GM10266 (cell line): Measurements from ENCODE around the gene ETV1.

ENCODE experiments used
- DNase-seq: peaks from one replicate; pipeline ENCODE4 v3.0.0; 2012; ENCODE audit errors: extremely low spot score
- TF ChIP-seq, protein P1 (sequence below): IDR thresholded peaks from 2 replicates; pipeline ENCODE4 v1.5.1; 2012; ENCODE audit warnings: mild to moderate bottlenecking, low read depth; ENCODE audit not compliant: control insufficient read depth, insufficient read depth; ENCODE audit errors: missing control alignments

ETV1 gene

DNA sequence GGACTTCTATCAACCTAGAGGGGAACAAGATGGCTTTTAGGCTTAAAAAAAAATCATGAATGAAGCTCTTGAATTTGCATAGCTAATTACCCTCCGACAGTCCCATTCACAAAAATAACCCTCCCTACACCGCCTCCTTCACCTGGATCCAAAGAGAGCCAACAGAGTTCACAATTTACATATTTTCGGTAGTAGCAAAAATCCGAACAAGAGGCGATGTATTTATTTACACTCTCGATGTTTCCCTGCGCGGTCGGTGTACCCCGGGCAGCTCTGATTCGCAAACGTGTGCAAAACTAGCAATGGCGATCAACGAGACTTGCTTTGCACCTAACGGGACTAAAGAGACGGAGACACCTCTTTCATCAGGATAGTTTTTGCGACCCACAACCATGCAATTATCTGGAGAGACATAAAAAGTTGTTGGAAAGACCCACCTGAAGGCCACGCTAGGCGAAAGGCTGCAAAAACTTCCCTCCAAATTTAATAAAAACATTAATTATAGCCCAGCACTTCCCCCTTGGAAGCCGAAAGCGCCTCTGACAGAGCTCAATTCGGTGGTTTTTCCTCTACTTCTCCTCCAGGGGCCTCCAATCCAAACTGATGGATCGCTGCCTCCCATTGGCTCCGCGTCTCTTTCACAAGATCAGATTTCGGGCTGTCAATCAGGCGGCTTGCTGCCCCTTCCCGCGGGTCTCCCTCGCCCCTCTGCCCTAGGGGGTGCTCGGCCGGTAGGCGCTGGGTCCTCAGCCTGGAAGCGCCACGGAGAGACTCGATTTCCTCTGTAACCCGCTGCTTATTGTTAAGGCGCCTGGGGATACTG lies at the start of gene ETV1:
Gene ETV1 (minus strand): TSS at position 541 of the 823 bp plus-strand sequence. CDS start 614 bp downstream, outside the sequence.
- no peak for DNase-seq
- TF ChIP-seq, protein P1, sequence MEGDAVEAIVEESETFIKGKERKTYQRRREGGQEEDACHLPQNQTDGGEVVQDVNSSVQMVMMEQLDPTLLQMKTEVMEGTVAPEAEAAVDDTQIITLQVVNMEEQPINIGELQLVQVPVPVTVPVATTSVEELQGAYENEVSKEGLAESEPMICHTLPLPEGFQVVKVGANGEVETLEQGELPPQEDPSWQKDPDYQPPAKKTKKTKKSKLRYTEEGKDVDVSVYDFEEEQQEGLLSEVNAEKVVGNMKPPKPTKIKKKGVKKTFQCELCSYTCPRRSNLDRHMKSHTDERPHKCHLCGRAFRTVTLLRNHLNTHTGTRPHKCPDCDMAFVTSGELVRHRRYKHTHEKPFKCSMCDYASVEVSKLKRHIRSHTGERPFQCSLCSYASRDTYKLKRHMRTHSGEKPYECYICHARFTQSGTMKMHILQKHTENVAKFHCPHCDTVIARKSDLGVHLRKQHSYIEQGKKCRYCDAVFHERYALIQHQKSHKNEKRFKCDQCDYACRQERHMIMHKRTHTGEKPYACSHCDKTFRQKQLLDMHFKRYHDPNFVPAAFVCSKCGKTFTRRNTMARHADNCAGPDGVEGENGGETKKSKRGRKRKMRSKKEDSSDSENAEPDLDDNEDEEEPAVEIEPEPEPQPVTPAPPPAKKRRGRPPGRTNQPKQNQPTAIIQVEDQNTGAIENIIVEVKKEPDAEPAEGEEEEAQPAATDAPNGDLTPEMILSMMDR = no peak

DNA sequence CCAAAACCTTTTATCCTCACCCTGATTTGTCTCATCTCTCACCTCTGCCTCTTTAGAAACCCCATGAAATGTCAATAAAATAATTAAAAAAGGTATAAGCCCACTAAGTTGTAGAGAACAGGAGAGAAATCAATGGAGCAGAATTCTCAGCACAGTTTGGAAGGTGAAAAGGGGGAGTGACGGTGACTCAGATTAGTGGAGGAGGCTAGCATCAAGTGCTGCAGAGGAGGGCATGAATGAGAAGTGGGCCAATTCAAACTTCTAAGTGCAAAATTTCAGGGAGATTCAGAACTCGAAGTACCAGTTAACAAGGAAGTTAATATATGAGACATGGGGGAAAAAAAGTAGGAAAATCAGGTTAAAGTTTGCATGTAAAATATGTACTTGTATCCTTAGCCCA lies 34.9 kb upstream of the ETV1 start:
- DNase-seq = no peak
- TF ChIP-seq, protein P1 = no peak

DNA sequence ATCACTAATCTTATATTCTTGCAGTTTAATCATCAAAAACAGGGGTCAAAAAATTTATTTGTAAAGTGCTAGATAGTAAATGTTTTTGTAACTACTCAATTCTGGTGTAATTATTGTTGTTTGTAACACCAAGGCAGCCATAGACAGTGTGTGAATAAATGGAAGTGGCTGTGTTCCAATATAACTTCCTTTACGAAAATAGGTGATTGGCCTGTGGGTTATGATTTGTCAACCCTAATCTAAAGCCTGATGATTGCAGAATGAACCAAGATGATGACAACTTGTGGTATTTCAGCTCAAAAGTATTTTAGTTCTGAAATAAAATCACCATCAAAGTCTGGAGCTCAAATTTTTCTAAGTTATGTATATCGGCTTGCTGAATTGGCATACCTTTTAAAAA lies 34.4 kb upstream of the ETV1 start:
- DNase-seq = no peak
- TF ChIP-seq, protein P1 = no peak

DNA sequence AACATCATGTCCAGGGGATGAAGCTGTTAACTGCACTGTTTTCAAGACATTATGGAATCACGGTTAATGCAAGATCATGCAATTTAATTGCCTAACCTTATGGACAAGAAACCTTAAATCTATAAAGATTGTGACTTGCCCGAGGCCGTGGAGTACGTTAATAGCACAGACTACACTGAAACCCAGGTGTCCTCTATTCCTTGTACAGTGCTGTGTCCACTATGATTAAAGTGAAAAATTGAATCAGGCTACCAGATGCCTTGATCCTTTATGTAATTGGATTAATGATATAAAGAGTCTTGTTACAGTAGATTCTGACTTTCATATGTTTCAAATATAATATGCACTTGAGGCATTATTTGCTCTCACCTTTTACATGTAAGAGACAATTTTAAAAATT lies 33.9 kb upstream of the ETV1 start:
- TF ChIP-seq, protein P1 = no peak
- DNase-seq = no peak

DNA sequence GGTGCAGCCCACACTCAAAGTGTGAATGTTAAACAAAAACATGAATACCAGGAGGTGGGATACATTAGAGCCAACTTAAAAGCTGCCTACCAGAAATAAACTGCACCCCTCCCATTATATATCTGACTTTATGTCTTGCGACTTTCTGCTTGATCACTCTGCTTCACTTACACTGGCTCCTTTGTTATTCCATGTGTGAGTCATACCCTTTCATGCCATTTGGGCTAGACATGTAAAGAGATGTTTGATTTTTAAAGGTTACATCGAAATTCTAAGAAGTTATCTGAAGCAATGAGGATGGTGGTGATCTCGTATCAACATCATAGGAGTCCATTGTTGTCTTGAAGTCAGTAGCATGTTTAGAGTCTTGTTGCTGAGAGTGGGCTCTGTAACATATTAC lies 31.6 kb upstream of the ETV1 start:
- no peak for DNase-seq
- TF ChIP-seq, protein P1 = no peak

DNA sequence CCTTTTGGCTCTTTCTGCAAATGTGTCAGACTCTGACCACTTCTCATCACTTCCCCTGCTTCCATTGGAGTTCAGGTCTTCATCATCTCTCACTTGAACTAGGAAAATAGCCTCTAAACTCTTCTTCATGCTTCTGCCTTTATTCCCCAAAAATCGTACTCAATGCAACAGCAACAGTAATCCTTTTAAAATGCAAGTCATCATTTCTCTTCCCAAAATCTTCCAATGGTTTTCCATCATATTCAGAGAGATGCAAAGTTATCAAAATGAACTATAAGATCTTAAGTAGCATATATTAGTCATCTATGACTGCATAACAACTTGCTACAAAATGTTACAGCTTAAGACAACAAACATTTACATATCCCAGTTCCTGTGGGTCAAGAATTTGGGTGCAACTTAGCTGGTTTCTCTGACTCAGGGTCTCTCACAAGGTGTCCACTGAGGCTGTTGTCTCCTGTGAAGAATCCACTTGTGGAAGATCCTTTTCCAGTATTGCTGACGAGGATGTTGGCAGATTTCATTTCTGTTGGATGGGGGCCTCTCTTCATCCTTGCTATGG lies 31.0 kb upstream of the ETV1 start:
- DNase-seq = no peak
- TF ChIP-seq, protein P1 = no peak

DNA sequence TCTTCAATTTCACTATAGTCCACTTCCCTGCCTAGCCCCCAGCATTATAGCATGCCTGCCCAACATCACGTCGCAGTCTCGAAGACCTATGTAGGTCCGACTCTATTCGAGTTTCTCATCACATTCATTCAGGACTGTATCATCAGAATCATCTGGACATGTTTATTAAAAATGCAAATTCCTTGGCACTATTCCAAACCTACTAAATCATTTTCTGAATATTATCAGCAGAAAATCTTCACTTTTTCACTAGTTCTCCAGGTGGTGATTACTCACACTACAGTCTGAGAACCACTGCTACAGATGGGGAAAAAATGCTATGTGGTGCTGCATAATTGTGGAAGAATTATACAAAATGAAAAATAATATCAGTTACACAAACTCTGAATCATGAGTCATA lies 29.3 kb upstream of the ETV1 start:
- TF ChIP-seq, protein P1 = no peak
- DNase-seq = no peak
